GM15510 (cell line): ENCODE measurements around the gene C22orf23.

ENCODE experiments used
- POLR2A ChIP-seq: IDR thresholded peaks from 3 replicates; pipeline ENCODE4 v1.6.1; 2011; ENCODE audit warnings: borderline replicate concordance; ENCODE audit not compliant: insufficient read length; ENCODE audit errors: extremely low read depth

C22orf23 gene

DNA sequence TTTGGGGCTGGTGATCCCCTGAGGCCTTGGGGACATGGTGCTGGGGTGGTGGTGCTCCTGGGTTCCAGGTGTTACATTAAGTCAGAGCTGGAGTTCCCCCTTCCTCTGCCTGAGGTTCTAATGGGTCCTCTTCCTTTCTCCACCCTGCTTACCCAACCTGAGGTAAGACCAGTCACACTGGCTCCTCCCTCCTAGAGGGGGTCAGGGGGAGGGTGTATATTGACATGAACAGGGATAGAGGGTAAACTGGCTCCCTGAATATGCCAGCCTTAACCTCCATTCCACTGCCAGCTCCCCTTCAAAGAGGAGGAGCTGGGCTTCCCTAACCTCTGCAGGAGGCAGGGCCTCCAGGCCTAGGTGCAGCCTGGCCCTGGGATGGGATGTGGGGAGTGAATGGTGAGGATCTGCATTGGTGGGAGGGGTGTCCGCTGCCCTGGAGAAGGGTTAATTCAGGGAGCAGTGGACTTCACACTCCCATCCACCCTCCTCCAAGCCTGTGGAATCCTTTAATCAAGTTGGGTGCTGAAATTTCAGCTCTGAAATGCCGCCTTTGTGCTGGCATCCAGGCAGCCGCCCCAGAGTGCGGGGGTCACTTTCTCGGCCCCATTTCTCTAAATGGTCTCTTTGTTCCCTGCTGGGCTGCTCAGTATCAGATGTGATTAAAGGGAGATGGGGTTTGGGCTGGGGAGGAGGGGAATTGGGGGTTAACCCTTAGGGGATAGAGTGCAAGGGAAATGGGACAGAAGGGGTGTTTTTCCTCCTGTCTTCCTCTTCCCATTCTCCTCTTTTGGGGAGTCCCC, 15.3 kb upstream of the C22orf23 start:
- no peak for TF ChIP-seq POLR2A

DNA sequence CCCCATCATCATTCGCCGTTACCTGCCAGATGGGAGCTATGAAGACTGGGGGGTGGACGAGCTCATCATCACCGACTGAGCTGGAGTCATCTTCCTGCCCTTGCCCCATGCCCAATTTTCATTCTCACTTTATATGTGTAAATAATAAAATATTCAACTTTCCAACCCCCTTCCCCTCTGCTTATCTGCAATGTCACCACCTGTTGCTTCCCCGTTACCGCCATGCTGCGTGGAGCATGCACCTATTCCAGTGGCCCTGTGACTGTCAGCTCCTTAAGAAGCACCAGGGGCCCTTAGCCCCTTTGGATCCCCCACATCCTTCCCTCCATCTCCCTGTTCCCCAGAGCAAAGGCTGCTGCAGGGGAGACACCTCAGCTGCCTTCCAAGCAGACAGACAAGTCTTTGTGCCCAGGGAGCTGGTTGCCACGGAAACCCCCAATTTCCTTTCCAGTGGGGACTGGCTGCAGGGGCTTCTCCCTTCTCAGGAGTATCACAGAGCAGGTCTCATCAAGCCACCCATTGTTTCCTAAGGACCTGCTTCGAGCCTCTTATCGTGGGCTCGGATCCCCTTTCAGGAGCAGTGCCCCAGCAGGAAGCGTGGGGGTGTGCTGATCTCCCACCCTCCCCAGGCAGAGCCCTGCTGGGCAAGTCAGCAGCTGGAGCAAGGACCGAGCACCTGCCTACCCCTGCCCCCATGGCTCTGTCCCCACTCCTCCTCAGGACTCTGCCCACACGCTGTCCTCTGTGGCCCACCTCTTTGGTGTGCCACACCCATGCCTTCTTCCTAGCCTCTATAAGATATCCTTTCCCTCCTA, 14.4 kb upstream of the C22orf23 start:
- no peak for TF ChIP-seq POLR2A

DNA sequence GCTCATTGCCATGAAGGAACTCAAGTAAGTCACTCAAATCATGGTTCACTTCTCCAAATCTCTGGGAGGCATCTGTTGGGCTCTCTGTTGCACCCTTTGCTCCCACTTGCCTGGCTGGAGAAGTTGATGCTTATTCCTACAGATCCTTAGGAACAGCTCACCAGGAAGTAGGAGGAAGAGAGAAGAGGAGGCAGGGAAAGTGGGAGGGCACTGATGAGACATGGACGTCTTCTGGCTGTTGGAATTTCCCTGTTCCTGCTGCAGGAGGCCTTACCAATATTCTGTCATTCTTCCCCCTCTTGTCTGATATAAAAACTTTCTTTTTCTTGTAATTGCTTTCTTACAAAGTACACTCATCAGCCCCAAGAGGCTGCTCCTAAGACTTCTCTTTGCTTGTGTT, 13.7 kb upstream of the C22orf23 start:
- no peak for TF ChIP-seq POLR2A

GRCh38 chr22:37965940-37966664, 12.7 kb upstream of the C22orf23 start:
- TF ChIP-seq POLR2A = no peak

DNA sequence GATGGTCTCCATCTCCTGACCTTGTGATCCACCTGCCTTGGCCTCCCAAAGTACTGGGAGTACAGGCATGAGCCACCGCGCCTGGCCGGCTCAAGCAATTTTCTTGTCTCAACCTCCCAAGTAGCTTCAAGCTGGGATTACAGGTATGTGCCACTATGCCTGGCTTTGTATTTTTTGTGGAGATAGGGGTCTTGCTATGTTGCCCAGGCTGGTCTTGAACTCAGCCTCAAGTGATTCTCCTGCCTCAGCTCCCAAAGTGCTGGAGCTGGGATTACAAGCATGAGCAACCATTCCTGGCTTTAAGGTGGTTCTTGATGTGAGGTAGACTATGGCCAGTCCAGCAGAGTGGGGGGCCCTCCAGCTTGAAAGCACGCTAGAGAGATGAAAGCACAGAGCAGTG, 7.7 kb upstream of the C22orf23 start:
- no peak for TF ChIP-seq POLR2A

- TF ChIP-seq POLR2A = no peak
These were observed 5.9 kb upstream of the C22orf23 start for GRCh38 chr22:37959231-37959825.

GRCh38 chr22:37957232-37957631, 3.8 kb upstream of the C22orf23 start:
- no peak for TF ChIP-seq POLR2A

- no peak for TF ChIP-seq POLR2A
These were observed 1.3 kb upstream of the C22orf23 start for GRCh38 chr22:37954686-37955085.

GRCh38 chr22:37953062-37953436, 352 bp downstream of the C22orf23 start:
- no peak for TF ChIP-seq POLR2A

DNA sequence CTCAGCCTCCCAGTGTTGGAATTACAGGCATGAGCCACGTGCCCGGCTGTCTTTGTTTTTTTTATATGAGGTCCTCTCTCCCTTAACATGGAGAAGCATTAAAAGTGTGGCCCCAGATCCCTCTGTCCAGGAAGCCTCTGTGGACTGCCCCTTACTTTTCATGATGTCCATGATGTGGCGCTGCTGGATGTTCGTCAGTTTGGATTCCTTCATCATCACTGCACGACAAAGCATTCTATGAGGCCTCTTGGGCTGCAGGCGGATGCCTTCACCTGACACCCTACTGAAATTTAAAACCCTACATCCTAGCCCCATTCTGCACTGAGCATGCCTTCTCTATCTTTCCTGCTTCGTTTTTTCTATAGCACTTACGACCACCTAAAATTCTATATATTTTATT, 2.1 kb downstream of the C22orf23 start:
- TF ChIP-seq POLR2A = no peak

GRCh38 chr22:37943825-37944198, 9.6 kb downstream of the C22orf23 start:
- TF ChIP-seq POLR2A = no peak

DNA sequence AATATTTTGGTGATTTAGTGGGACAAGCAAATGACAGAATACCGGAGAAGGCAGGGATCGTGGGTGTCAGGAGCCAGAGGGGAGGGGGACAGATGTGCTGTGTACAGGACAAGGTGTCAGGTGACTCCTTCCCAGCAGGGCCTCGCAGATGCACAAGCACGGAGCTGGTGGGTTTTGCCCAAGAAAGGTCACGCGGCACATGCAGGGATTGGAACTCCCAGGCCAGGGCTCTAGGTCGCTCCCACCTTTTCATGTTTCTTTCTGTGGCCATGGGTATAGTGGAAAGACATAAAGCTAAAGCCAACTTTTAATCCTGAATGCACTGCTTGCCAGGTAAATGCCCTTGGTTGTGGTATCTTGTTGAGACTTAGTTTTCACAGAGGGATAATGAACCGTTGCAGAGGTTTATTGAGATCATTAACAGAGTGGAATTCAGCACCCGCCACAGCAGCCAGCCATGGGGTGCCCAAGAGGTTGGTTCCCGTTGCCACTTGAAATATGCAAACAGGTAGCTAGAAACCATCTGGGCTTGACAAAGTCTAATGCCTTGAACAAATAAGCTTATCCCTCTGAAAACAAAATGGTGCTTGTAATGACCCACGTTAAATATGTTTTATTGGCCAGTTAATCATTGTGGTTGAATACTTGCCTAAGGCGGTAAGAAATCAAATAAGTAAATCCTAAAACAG, 10.1 kb downstream of the C22orf23 start:
- no peak for TF ChIP-seq POLR2A

- no peak for TF ChIP-seq POLR2A
These were observed 11.3 kb downstream of the C22orf23 start for GRCh38 chr22:37942133-37942532.

DNA sequence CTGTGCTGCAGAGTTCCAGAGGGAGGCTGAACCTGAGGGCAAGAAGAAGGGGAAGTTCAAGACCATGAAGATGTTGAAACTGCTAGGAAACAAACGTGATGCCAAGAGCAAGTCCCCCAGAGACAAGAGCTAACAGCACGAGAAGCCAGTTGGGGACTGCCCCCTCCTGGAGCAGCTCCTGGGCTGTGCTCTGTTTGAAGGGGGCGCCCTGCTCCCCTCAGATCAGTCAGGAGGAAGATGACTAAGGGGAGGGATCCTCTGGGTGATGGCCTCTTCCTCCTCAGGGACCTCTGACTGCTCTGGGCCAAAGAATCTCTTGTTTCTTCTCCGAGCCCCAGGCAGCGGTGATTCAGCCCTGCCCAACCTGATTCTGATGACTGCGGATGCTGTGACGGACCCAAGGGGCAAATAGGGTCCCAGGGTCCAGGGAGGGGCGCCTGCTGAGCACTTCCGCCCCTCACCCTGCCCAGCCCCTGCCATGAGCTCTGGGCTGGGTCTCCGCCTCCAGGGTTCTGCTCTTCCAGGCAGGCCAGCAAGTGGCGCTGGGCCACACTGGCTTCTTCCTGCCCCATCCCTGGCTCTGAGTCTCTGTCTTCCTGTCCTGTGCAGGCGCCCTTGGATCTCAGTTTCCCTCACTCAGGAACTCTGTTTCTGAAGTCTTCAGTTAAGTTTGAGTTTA, 12.6 kb downstream of the C22orf23 start:
- no peak for TF ChIP-seq POLR2A

DNA sequence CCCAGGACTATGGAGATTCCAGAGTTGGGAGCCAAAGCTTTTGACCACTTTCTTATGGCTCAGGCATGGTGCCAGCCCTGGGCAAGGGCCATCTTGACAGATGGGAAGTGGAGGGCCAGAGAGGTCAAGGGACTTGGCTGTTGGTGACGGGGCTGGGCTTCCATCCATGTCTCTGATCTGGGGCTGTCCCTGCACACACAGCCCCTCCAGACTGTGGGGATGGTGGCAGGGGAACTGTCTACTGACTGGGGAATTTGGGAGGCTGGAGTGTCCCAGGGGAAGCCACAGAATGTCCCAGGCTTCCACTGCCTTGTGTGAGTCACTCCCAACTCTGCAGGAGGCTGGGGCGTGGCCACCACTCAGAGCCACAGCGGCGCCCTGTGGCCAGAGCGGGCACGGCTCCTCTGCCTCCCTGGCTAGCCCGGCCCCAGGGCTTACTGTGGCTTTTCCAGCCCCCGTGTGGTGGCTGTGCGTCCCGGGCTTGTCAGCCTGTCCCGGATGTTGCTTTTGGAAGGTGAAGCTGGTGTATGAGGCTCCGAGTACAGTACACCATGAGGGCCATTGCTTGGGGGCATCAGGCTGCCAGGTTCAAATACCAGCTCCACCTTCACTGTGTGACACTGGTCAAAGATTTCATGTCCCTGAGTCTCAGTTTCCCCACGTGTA, 19.6 kb downstream of the C22orf23 start:
- no peak for TF ChIP-seq POLR2A
